ENCODE data around the gene SUSD2. TPM values are rescaled to one million over a fixed set of nuclear protein-coding genes. Genes with fewer than 3 reads are reported as not detected.

SUSD2 gene
- total and polyA plus RNA-seq, 2 of the 4 experiments (the other 2 are of a cell fraction), result 0.18 to 1.6 TPM

DNA sequence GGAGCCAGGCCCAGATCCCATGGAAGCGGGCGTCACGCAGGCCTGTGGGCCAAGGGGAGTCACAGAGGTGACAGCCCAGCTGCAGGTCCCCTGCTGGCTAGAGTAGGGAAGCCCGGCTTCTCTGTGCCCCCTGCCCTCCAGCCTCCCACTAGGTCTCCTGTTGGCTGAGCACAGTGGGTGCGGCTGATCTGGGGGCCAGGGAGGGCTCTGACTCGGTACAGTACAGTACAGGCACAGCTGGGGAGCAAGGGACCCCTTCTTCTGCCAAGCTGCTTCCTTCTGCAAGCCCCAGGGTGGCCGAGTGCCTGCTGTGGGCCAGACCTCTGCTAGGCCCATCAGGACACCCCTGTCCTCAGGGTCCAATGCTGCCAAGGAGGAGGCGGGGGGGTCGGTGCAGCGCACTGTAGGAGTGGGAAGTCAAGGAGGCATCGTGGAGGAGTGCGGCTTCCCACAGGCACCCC, 10.1 kb downstream of the SUSD2 start:
- H3K9me1 ChIP-seq (ENCODE audit: insufficient read depth, low read length), result no peaks in the 10 kb centered on the region; the same call in 1 of the 2 replicates
- no peak for TF ChIP-seq NFE2L2 (IDR thresholded peaks at IDR 0.05; ENCODE audit: low read depth, low read length)
- no peak for TF ChIP-seq POLR2A (IDR thresholded peaks at IDR 0.05; ENCODE audit: low read depth, low read length)
- TF ChIP-seq, protein P1, sequence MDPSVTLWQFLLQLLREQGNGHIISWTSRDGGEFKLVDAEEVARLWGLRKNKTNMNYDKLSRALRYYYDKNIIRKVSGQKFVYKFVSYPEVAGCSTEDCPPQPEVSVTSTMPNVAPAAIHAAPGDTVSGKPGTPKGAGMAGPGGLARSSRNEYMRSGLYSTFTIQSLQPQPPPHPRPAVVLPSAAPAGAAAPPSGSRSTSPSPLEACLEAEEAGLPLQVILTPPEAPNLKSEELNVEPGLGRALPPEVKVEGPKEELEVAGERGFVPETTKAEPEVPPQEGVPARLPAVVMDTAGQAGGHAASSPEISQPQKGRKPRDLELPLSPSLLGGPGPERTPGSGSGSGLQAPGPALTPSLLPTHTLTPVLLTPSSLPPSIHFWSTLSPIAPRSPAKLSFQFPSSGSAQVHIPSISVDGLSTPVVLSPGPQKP (IDR thresholded peaks at IDR 0.05; ENCODE audit: borderline replicate concordance, low read depth, low read length), result no peak
- no peak for TF ChIP-seq RAD21 (IDR thresholded peaks at IDR 0.05; ENCODE audit: low read length)
- TF ChIP-seq BHLHE40 (IDR thresholded peaks at IDR 0.05; ENCODE audit: low read depth, low read length), result no peak
- no peak for TF ChIP-seq MXI1 (IDR thresholded peaks at IDR 0.05; ENCODE audit: borderline replicate concordance, low read depth, low read length)
- TF ChIP-seq RCOR1 (IDR thresholded peaks at IDR 0.05; ENCODE audit: insufficient replicate concordance, low read length), result no peak
- no peak for TF ChIP-seq MAFK (IDR thresholded peaks at IDR 0.05; ENCODE audit: low read depth, low read length)
- no peak for TF ChIP-seq SMC3 (IDR thresholded peaks at IDR 0.05; ENCODE audit: low read depth, low read length)
- TF ChIP-seq RFX5 (IDR thresholded peaks at IDR 0.05; ENCODE audit: low read depth, low read length), result no peak
- TF ChIP-seq CEBPB (IDR thresholded peaks at IDR 0.05; ENCODE audit: low read depth, low read length), result no peak
- no peak for TF ChIP-seq CHD1 (IDR thresholded peaks at IDR 0.05; ENCODE audit: low read depth, low read length)
- TF ChIP-seq, protein P2, sequence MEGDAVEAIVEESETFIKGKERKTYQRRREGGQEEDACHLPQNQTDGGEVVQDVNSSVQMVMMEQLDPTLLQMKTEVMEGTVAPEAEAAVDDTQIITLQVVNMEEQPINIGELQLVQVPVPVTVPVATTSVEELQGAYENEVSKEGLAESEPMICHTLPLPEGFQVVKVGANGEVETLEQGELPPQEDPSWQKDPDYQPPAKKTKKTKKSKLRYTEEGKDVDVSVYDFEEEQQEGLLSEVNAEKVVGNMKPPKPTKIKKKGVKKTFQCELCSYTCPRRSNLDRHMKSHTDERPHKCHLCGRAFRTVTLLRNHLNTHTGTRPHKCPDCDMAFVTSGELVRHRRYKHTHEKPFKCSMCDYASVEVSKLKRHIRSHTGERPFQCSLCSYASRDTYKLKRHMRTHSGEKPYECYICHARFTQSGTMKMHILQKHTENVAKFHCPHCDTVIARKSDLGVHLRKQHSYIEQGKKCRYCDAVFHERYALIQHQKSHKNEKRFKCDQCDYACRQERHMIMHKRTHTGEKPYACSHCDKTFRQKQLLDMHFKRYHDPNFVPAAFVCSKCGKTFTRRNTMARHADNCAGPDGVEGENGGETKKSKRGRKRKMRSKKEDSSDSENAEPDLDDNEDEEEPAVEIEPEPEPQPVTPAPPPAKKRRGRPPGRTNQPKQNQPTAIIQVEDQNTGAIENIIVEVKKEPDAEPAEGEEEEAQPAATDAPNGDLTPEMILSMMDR (conservative IDR thresholded peaks at IDR 0.05; ENCODE audit: low read depth, low read length), result no peak
- TF ChIP-seq, protein P3, sequence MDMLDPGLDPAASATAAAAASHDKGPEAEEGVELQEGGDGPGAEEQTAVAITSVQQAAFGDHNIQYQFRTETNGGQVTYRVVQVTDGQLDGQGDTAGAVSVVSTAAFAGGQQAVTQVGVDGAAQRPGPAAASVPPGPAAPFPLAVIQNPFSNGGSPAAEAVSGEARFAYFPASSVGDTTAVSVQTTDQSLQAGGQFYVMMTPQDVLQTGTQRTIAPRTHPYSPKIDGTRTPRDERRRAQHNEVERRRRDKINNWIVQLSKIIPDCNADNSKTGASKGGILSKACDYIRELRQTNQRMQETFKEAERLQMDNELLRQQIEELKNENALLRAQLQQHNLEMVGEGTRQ (IDR thresholded peaks at IDR 0.05; ENCODE audit: low read depth, low read length), result no peak
- TF ChIP-seq MAZ (IDR thresholded peaks at IDR 0.05; ENCODE audit: borderline replicate concordance, low read depth, low read length), result no peak
- TF ChIP-seq FOS (IDR thresholded peaks at IDR 0.05; ENCODE audit: low read depth, low read length), result no peak
- peak overlapping the region; percentile 23 for H2AK9ac ChIP-seq (replicated peaks; ENCODE audit: low read depth, low read length, poor library complexity)
- H2AK5ac ChIP-seq (ENCODE audit: low read depth, low read length), result peak overlapping the region; percentile 94
- H4K20me1 ChIP-seq (ENCODE audit: insufficient read depth, low read length), result no peaks in the 10 kb centered on the region
- H3K56ac ChIP-seq (ENCODE audit: extremely low read depth, insufficient read depth, low read length), result no peak overlapping the region; the same call in 1 of the 2 replicates
- no peaks in the 10 kb centered on the region for H3K9me3 ChIP-seq (ENCODE audit: control insufficient read depth, insufficient read depth, low read length)
- WGBS, 2 experiments (ENCODE audit: extremely low coverage in 2 of 2, insufficient read length in 1 of 2), result 82% methylated on average over 2 of the region's 12 CpGs; no CpG with 5 or more reads in 1 of the 2 experiments
- H3K27me3 ChIP-seq (ENCODE audit: control insufficient read depth, insufficient read depth, low read length), result no peaks in the 10 kb centered on the region
- dilution Hi-C loops (cut with HindIII; ENCODE audit: low sequenced_read_pairs, unreplicated experiment) (no loop called here), intact Hi-C loops (cut with micrococcal nuclease) (no loop called here), in situ Hi-C loops (cut with MboI; ENCODE audit: low sequenced_read_pairs) (no loop called here)
- H3K4me3 ChIP-seq (ENCODE audit: insufficient read depth, low read depth, low read length), result no peak overlapping the region
- peak overlapping the region; percentile 99 for H2BK120ac ChIP-seq (ENCODE audit: low read depth, low read length)
- peak overlapping the region; percentile 68; the same call in 1 of the 2 replicates for H3K14ac ChIP-seq (replicated peaks; ENCODE audit: low read depth, low read length)
- peak overlapping the region; percentile 75 for H2AFZ ChIP-seq (replicated peaks; ENCODE audit: low read length, poor library complexity)
- H4K8ac ChIP-seq (ENCODE audit: low read depth in 2 of 2, low read length in 2 of 2), result peak overlapping the region; percentile 34 to 52; a peak in 3 of 4 replicates
- H3K36me3 ChIP-seq (ENCODE audit: control insufficient read depth, insufficient read depth, low read length), result no peaks in the 10 kb centered on the region
- no peak overlapping the region for H2BK5ac ChIP-seq (ENCODE audit: low read depth, low read length, poor library complexity, severe bottlenecking)
- CTCF ChIA-PET, result interaction anchor here (1.2 kb wide), 1 partner anchor 56 kb away, joined by 4 read pairs; no protein-coding TSS in a partner anchor
- H3K23ac ChIP-seq (ENCODE audit: low read depth, low read length), result no peak overlapping the region
- H3K4me1 ChIP-seq (ENCODE audit: control insufficient read depth, insufficient read depth, low read length), result peaks cover 10% of the 10 kb centered on the region
- POLR2A ChIA-PET (ENCODE audit: unreplicated experiment), result no interaction called here
- DNase-seq (no peak), ATAC-seq (ENCODE audit: low read depth) (no peak)
- H3K27ac ChIP-seq (ENCODE audit: insufficient read depth, low read length), result no peak overlapping the region
- H3K4me2 ChIP-seq (ENCODE audit: low read depth, low read length), result no peak overlapping the region
- peak overlapping the region; percentile 91 for H2BK15ac ChIP-seq (ENCODE audit: low read depth, low read length)
- no peak overlapping the region for H3K18ac ChIP-seq (ENCODE audit: low read depth, low read length)
- H3K4ac ChIP-seq (ENCODE audit: low read depth, low read length), result peak overlapping the region; percentile 90
- H4K91ac ChIP-seq (ENCODE audit: insufficient read depth, low read depth, low read length), result peak overlapping the region; percentile 79
- peak overlapping the region; percentile 30 for H4K5ac ChIP-seq (ENCODE audit: low read depth, low read length)
- H3K79me1 ChIP-seq (ENCODE audit: low read depth in 1 of 2, low read length in 2 of 2), result no peaks in the 10 kb centered on the region
- BruUV-seq (replicated peaks), result no TSS peak
- H3K9ac ChIP-seq (ENCODE audit: low read depth, low read length), result no peak overlapping the region
- H2BK20ac ChIP-seq (ENCODE audit: low read depth, low read length), result peak overlapping the region; percentile 53

Measured in IMR-90 (cell line).